ENCODE data around the gene ALDH1A1. TPM values are rescaled to one million over a fixed set of nuclear protein-coding genes. Genes with fewer than 3 reads are reported as not detected.

The ALDH1A1 gene
- total RNA-seq, 2 experiments from 2014 or later: not detected

GRCh38 chr9:72971411-72971810 is 18.6 kb upstream of the ALDH1A1 start:
- H3K27me3 Mint-ChIP-seq (ENCODE audit: low read depth): peaks cover 2% of the 10 kb centered on the region
- no peak overlapping the region for H3K4me3 Mint-ChIP-seq
- H3K27ac Mint-ChIP-seq: no peak overlapping the region
- CTCF ChIA-PET: no interaction called here
- DNase-seq: no peak
- H3K4me1 Mint-ChIP-seq (ENCODE audit: low read depth): no peaks in the 10 kb centered on the region
- no peaks in the 10 kb centered on the region for H3K36me3 Mint-ChIP-seq (ENCODE audit: low read depth)
- no peaks in the 10 kb centered on the region for H3K9me3 Mint-ChIP-seq
- intact Hi-C loops (cut with micrococcal nuclease): no loop called here

GRCh38 chr9:72960446-72960845 is 7.6 kb upstream of the ALDH1A1 start:
- H3K9me3 Mint-ChIP-seq: peaks cover 8% of the 10 kb centered on the region
- no peak overlapping the region for H3K27ac Mint-ChIP-seq
- peaks cover 7% of the 10 kb centered on the region for H3K27me3 Mint-ChIP-seq (ENCODE audit: low read depth)
- no peak for DNase-seq
- CTCF ChIA-PET: no interaction called here
- intact Hi-C loops (cut with micrococcal nuclease): no loop called here
- H3K36me3 Mint-ChIP-seq (ENCODE audit: low read depth): no peaks in the 10 kb centered on the region
- no peak overlapping the region for H3K4me3 Mint-ChIP-seq
- H3K4me1 Mint-ChIP-seq (ENCODE audit: low read depth): no peaks in the 10 kb centered on the region

- no peak for DNase-seq
- H3K4me3 Mint-ChIP-seq: no peak overlapping the region
- H3K36me3 Mint-ChIP-seq (ENCODE audit: low read depth): no peaks in the 10 kb centered on the region
- no peak overlapping the region for H3K27ac Mint-ChIP-seq
- intact Hi-C loops (cut with micrococcal nuclease): no loop called here
- H3K27me3 Mint-ChIP-seq (ENCODE audit: low read depth): peaks cover 13% of the 10 kb centered on the region
- no peaks in the 10 kb centered on the region for H3K4me1 Mint-ChIP-seq (ENCODE audit: low read depth)
- CTCF ChIA-PET: no interaction called here
- peaks cover 8% of the 10 kb centered on the region for H3K9me3 Mint-ChIP-seq
These were observed 5.8 kb upstream of the ALDH1A1 start for GRCh38 chr9:72958485-72959281.

GRCh38 chr9:72955571-72955970 is 2.7 kb upstream of the ALDH1A1 start:
- CTCF ChIA-PET: no interaction called here
- no peak for DNase-seq
- Mint-ChIP-seq H3K4me3 (no peak overlapping the region), H3K27me3 (ENCODE audit: low read depth) (peaks cover 22% of the 10 kb centered on the region), H3K27ac (no peak overlapping the region), H3K9me3 (peaks cover 8% of the 10 kb centered on the region), H3K36me3 (ENCODE audit: low read depth) (no peaks in the 10 kb centered on the region), H3K4me1 (ENCODE audit: low read depth) (peaks cover 5% of the 10 kb centered on the region)
- intact Hi-C loops (cut with micrococcal nuclease): no loop called here

GRCh38 chr9:72955126-72955455 is 2.2 kb upstream of the ALDH1A1 start:
- peaks cover 22% of the 10 kb centered on the region for H3K27me3 Mint-ChIP-seq (ENCODE audit: low read depth)
- H3K36me3 Mint-ChIP-seq (ENCODE audit: low read depth): no peaks in the 10 kb centered on the region
- intact Hi-C loops (cut with micrococcal nuclease): no loop called here
- no peak for DNase-seq
- peaks cover 5% of the 10 kb centered on the region for H3K4me1 Mint-ChIP-seq (ENCODE audit: low read depth)
- no peak overlapping the region for H3K27ac Mint-ChIP-seq
- CTCF ChIA-PET: no interaction called here
- no peak overlapping the region for H3K4me3 Mint-ChIP-seq
- H3K9me3 Mint-ChIP-seq: peaks cover 8% of the 10 kb centered on the region

- no peak for DNase-seq
- Mint-ChIP-seq H3K36me3 (ENCODE audit: low read depth) (no peaks in the 10 kb centered on the region), H3K4me1 (ENCODE audit: low read depth) (peaks cover 5% of the 10 kb centered on the region), H3K27ac (no peak overlapping the region), H3K9me3 (peaks cover 6% of the 10 kb centered on the region), H3K4me3 (no peak overlapping the region), H3K27me3 (ENCODE audit: low read depth) (peaks cover 23% of the 10 kb centered on the region)
- intact Hi-C loops (cut with micrococcal nuclease): no loop called here
- CTCF ChIA-PET: no interaction called here
These were observed 1.7 kb upstream of the ALDH1A1 start for GRCh38 chr9:72954431-72955125.

GRCh38 chr9:72952381-72952690 is 517 bp downstream of the ALDH1A1 start:
- peaks cover 1% of the 10 kb centered on the region for H3K9me3 Mint-ChIP-seq
- intact Hi-C loops (cut with micrococcal nuclease): no loop called here
- peaks cover 5% of the 10 kb centered on the region for H3K4me1 Mint-ChIP-seq (ENCODE audit: low read depth)
- DNase-seq: no peak
- H3K27ac Mint-ChIP-seq: no peak overlapping the region
- CTCF ChIA-PET: no interaction called here
- no peak overlapping the region for H3K4me3 Mint-ChIP-seq
- no peaks in the 10 kb centered on the region for H3K36me3 Mint-ChIP-seq (ENCODE audit: low read depth)
- peaks cover 31% of the 10 kb centered on the region for H3K27me3 Mint-ChIP-seq (ENCODE audit: low read depth)

- H3K27me3 Mint-ChIP-seq (ENCODE audit: low read depth): peaks cover 29% of the 10 kb centered on the region
- peaks cover under 1% of the 10 kb centered on the region for H3K9me3 Mint-ChIP-seq
- H3K4me1 Mint-ChIP-seq (ENCODE audit: low read depth): peaks cover 5% of the 10 kb centered on the region
- H3K36me3 Mint-ChIP-seq (ENCODE audit: low read depth): no peaks in the 10 kb centered on the region
- CTCF ChIA-PET: interaction anchor here (1.0 kb wide), 1 partner anchor 62 kb away, joined by 3 read pairs; no protein-coding TSS in a partner anchor
- H3K27ac Mint-ChIP-seq: no peak overlapping the region
- H3K4me3 Mint-ChIP-seq: no peak overlapping the region
- no peak for DNase-seq
- intact Hi-C loops (cut with micrococcal nuclease): no loop called here
These were observed 1.1 kb downstream of the ALDH1A1 start for GRCh38 chr9:72951520-72952380.

- CTCF ChIA-PET: interaction anchor here (1.0 kb wide), 1 partner anchor 61 kb away, joined by 3 read pairs; no protein-coding TSS in a partner anchor
- Mint-ChIP-seq H3K4me1 (ENCODE audit: low read depth) (peaks cover 5% of the 10 kb centered on the region), H3K36me3 (ENCODE audit: low read depth) (no peaks in the 10 kb centered on the region), H3K9me3 (no peaks in the 10 kb centered on the region), H3K27me3 (ENCODE audit: low read depth) (peaks cover 28% of the 10 kb centered on the region), H3K27ac (no peak overlapping the region), H3K4me3 (no peak overlapping the region)
- no peak for DNase-seq
- intact Hi-C loops (cut with micrococcal nuclease): no loop called here
These were observed 1.9 kb downstream of the ALDH1A1 start for GRCh38 chr9:72950875-72951442.

GRCh38 chr9:72949918-72950325 is 2.9 kb downstream of the ALDH1A1 start:
- Mint-ChIP-seq H3K9me3 (no peaks in the 10 kb centered on the region), H3K4me3 (no peak overlapping the region), H3K27me3 (ENCODE audit: low read depth) (peaks cover 23% of the 10 kb centered on the region), H3K27ac (no peak overlapping the region), H3K4me1 (ENCODE audit: low read depth) (peaks cover 5% of the 10 kb centered on the region), H3K36me3 (ENCODE audit: low read depth) (no peaks in the 10 kb centered on the region)
- DNase-seq: no peak
- intact Hi-C loops (cut with micrococcal nuclease): no loop called here
- CTCF ChIA-PET: interaction anchor here (0.6 kb wide), 1 partner anchor 107 kb away, joined by 3 read pairs; no protein-coding TSS in a partner anchor

- intact Hi-C loops (cut with micrococcal nuclease): no loop called here
- DNase-seq: no peak
- CTCF ChIA-PET: no interaction called here
- Mint-ChIP-seq H3K9me3 (no peaks in the 10 kb centered on the region), H3K36me3 (ENCODE audit: low read depth) (no peaks in the 10 kb centered on the region), H3K4me3 (no peak overlapping the region), H3K27me3 (ENCODE audit: low read depth) (peaks cover 22% of the 10 kb centered on the region), H3K27ac (no peak overlapping the region), H3K4me1 (ENCODE audit: low read depth) (peaks cover 5% of the 10 kb centered on the region)
These were observed 3.6 kb downstream of the ALDH1A1 start for GRCh38 chr9:72949244-72949582.

GRCh38 chr9:72948575-72949243 is 4.1 kb downstream of the ALDH1A1 start:
- no peaks in the 10 kb centered on the region for H3K36me3 Mint-ChIP-seq (ENCODE audit: low read depth)
- CTCF ChIA-PET: no interaction called here

More at GRCh38 chr9:72948575-72949243, 4.1 kb downstream of the ALDH1A1 start:
- no peak overlapping the region for H3K4me3 Mint-ChIP-seq
- intact Hi-C loops (cut with micrococcal nuclease): no loop called here
- no peaks in the 10 kb centered on the region for H3K9me3 Mint-ChIP-seq
- no peak for DNase-seq
- peaks cover 5% of the 10 kb centered on the region for H3K4me1 Mint-ChIP-seq (ENCODE audit: low read depth)
- H3K27ac Mint-ChIP-seq: no peak overlapping the region
- H3K27me3 Mint-ChIP-seq (ENCODE audit: low read depth): peaks cover 22% of the 10 kb centered on the region
